ENCODE results near the gene SLC17A1.

- TF ChIP-seq CTCF (conservative IDR thresholded peaks at IDR 0.05 in 1 of 2, IDR thresholded peaks at IDR 0.05 in 1 of 2; ENCODE audit: low read depth in 1 of 2, low read length in 2 of 2) (no peak), EZH2 (IDR thresholded peaks at IDR 0.05; ENCODE audit: low read length, missing control alignments) (no peak)
These were observed 1.4 kb downstream of the SLC17A1 start for GRCh38 chr6:25830458-25830857.
